PC-3 (cell line): ENCODE measurements around the gene ANKS1A. TPM values are rescaled to one million over a fixed set of nuclear protein-coding genes. Genes with fewer than 3 reads are reported as not detected.

Source experiments
- ATAC-seq: fragments of 200-7000 bp; cut with Tn5 transposase; 2 replicates; pipeline ENCODE4 v1.9.1; 2020; ENCODE audit warnings: mild to moderate bottlenecking, moderate library complexity
- BruUV-seq: library from RNA; stranded (reverse); fragments of 400-500 nt; replicated peaks from 2 replicates; lab custom pipeline; 2021; lab: Mats Ljungman, UMichigan
- CTCF ChIA-PET: fragments of 300-600 bp; sonication (Branson Sonifier 250); formaldehyde crosslinking; loops from one replicate; lab custom pipeline; 2022; ENCODE audit warnings: antibody characterized with exemption; lab: Charles Lee
- POLR2A ChIA-PET: fragments of 300-600 bp; sonication (Branson Sonifier 250); formaldehyde crosslinking; loops from one replicate; lab custom pipeline; 2022; ENCODE audit warnings: antibody characterized with exemption; ENCODE audit not compliant: unreplicated experiment; lab: Charles Lee
- DNase-seq: peaks from one replicate; pipeline ENCODE4 v3.0.0-alpha.2; 2015
- H2AFZ ChIP-seq: fragments of 300-600 bp; sonication (generic); 2 replicates; pipeline ENCODE4 v1.6.0; 2016; ENCODE audit warnings: antibody characterized with exemption, low read length
- H3F3A ChIP-seq: fragments of 300-600 bp; sonication (generic); one replicate; pipeline ENCODE4 v1.6.0; 2017; ENCODE audit warnings: antibody characterized with exemption, low read length, control low read depth, mild to moderate bottlenecking; ENCODE audit not compliant: unreplicated experiment
- H3K27ac ChIP-seq: fragments of 300-600 bp; sonication (generic); 2 replicates; pipeline ENCODE4 v1.5.1; 2016; ENCODE audit warnings: mild to moderate bottlenecking, low read length
- H3K27me3 ChIP-seq: fragments of 300-600 bp; sonication (generic); 2 replicates; pipeline ENCODE4 v1.6.1; 2016; ENCODE audit warnings: low read length, mixed read lengths
- H3K36me3 ChIP-seq: fragments of 300-600 bp; sonication (generic); 2 replicates; pipeline ENCODE4 v1.6.1; 2016; ENCODE audit warnings: low read depth, mixed run types, low read length, mixed read lengths
- H3K4me1 ChIP-seq: fragments of 300-600 bp; sonication (generic); 2 replicates; pipeline ENCODE4 v1.5.1; 2016; ENCODE audit warnings: low read length; ENCODE audit not compliant: insufficient read depth
- H3K4me2 ChIP-seq: fragments of 300-600 bp; sonication (generic); 2 replicates; pipeline ENCODE4 v1.6.0; 2016; ENCODE audit warnings: low read length
- H3K4me3 ChIP-seq: fragments of 300-600 bp; sonication (generic); 2 replicates; pipeline ENCODE4 v1.5.1; 2016; ENCODE audit warnings: mild to moderate bottlenecking, low read length, mixed read lengths
- H3K79me2 ChIP-seq: fragments of 300-600 bp; sonication (generic); 2 replicates; pipeline ENCODE4 v1.6.1; 2017; ENCODE audit warnings: low read length, mixed read lengths
- H3K9ac ChIP-seq: fragments of 300-600 bp; sonication (generic); 2 replicates; pipeline ENCODE4 v1.6.0; 2016; ENCODE audit warnings: mild to moderate bottlenecking, low read length
- H3K9me2 ChIP-seq: fragments of 300-600 bp; sonication (generic); replicated peaks from 2 replicates; pipeline ENCODE4 v1.6.1; 2016; ENCODE audit warnings: mixed run types, low read length, mixed read lengths
- H3K9me3 ChIP-seq: fragments of 300-600 bp; sonication (generic); 2 replicates; pipeline ENCODE4 v1.6.1; 2016; ENCODE audit warnings: low read length, mixed read lengths
- H4K20me1 ChIP-seq: fragments of 300-600 bp; sonication (generic); 2 replicates; pipeline ENCODE4 v1.6.1; 2016; ENCODE audit warnings: low read length, mixed read lengths
- CTCF ChIP-seq: fragments of 300-600 bp; sonication (generic); conservative IDR thresholded peaks from 2 replicates; pipeline ENCODE4 v1.5.1; 2017; ENCODE audit warnings: antibody characterized with exemption, low read depth, mild to moderate bottlenecking, low read length
- EZH2 ChIP-seq: fragments of 300-600 bp; sonication (generic); IDR thresholded peaks from one replicate; pipeline ENCODE4 v1.6.1; 2017; ENCODE audit warnings: antibody characterized with exemption, mild to moderate bottlenecking, low read length; ENCODE audit not compliant: unreplicated experiment
- EZH2phosphoT487 ChIP-seq: fragments of 300-600 bp; sonication (generic); IDR thresholded peaks from 2 replicates; pipeline ENCODE4 v1.6.1; 2018; ENCODE audit warnings: mild to moderate bottlenecking, antibody characterized with exemption, low read length, borderline replicate concordance
- intact Hi-C: fragments of 100-400 bp; cut with micrococcal nuclease; formaldehyde crosslinking; loops from 2 replicates; pipeline ENCODE4 v1.9.0; 2023
- total RNA-seq: library from RNA; depleted of rRNA; stranded (reverse); fragments of >200 nt; gene quantifications from 2 replicates; pipeline ENCODE4 v1.2.3, GENCODE V29; 2014

The ANKS1A gene
- total RNA-seq, 1 experiment from 2014 or later: 18.8 TPM

- CTCF ChIA-PET: no interaction called here
- DNase-seq (no peak), ATAC-seq (no peak)
- Histone ChIP-seq H3K4me1 (peaks cover 34% of the 10 kb centered on the region), H4K20me1 (no peaks in the 10 kb centered on the region), H3K27me3 (no peaks in the 10 kb centered on the region), H3F3A (no peaks in the 10 kb centered on the region), H2AFZ (no peak overlapping the region), H3K9me3 (no peaks in the 10 kb centered on the region), H3K79me2 (no peaks in the 10 kb centered on the region), H3K9me2 (no peaks in the 10 kb centered on the region), H3K9ac (no peak overlapping the region), H3K27ac (no peak overlapping the region), H3K4me2 (no peak overlapping the region), H3K4me3 (no peak overlapping the region), H3K36me3 (no peaks in the 10 kb centered on the region)
- POLR2A ChIA-PET: no interaction called here
- BruUV-seq: no TSS peak
- TF ChIP-seq EZH2phosphoT487 (no peak), EZH2 (no peak), CTCF (no peak)
- intact Hi-C loops: no loop called here
Observed at GRCh38 chr6:35027807-35028206, 138.8 kb downstream of the ANKS1A start.

GRCh38 chr6:35028781-35029769 is 140.0 kb downstream of the ANKS1A start:
- BruUV-seq: no TSS peak
- H3K4me2 ChIP-seq: no peak overlapping the region
- no peaks in the 10 kb centered on the region for H3K9me2 ChIP-seq
- no peak overlapping the region for H2AFZ ChIP-seq
- no peaks in the 10 kb centered on the region for H3K27me3 ChIP-seq
- H3K36me3 ChIP-seq: no peaks in the 10 kb centered on the region
- H4K20me1 ChIP-seq: no peaks in the 10 kb centered on the region
- no peak for ATAC-seq
- no peak for DNase-seq
- H3K4me3 ChIP-seq: no peak overlapping the region
- POLR2A ChIA-PET: no interaction called here
- H3K27ac ChIP-seq: no peak overlapping the region
- H3K79me2 ChIP-seq: no peaks in the 10 kb centered on the region
- no peaks in the 10 kb centered on the region for H3K9me3 ChIP-seq
- TF ChIP-seq EZH2phosphoT487 (no peak), CTCF (no peak), EZH2 (no peak)
- no peaks in the 10 kb centered on the region for H3F3A ChIP-seq
- CTCF ChIA-PET: no interaction called here
- H3K4me1 ChIP-seq: peaks cover 32% of the 10 kb centered on the region
- H3K9ac ChIP-seq: no peak overlapping the region
- intact Hi-C loops: no loop called here

- H3K4me1 ChIP-seq: peaks cover 28% of the 10 kb centered on the region
- H3K9ac ChIP-seq: no peak overlapping the region
- no peak overlapping the region for H2AFZ ChIP-seq
- ATAC-seq (no peak), DNase-seq (no peak)
- H3K4me3 ChIP-seq: no peak overlapping the region
- intact Hi-C loops: no loop called here
- no peaks in the 10 kb centered on the region for H3K9me3 ChIP-seq
- H3K27ac ChIP-seq: no peak overlapping the region
- no peaks in the 10 kb centered on the region for H4K20me1 ChIP-seq
- no TSS peak for BruUV-seq
- ChIA-PET CTCF (no interaction called here), POLR2A (no interaction called here)
- H3K79me2 ChIP-seq: no peaks in the 10 kb centered on the region
- no peaks in the 10 kb centered on the region for H3K27me3 ChIP-seq
- no peak overlapping the region for H3K4me2 ChIP-seq
- no peak for TF ChIP-seq EZH2
- TF ChIP-seq EZH2phosphoT487: no peak
- TF ChIP-seq CTCF: no peak
- no peaks in the 10 kb centered on the region for H3F3A ChIP-seq
- no peaks in the 10 kb centered on the region for H3K36me3 ChIP-seq
- H3K9me2 ChIP-seq: no peaks in the 10 kb centered on the region
Observed at GRCh38 chr6:35030099-35030498, 141.0 kb downstream of the ANKS1A start.
